Endothelial cell of umbilical vein (primary cell): ENCODE data around the gene TRIM69. TPM values are rescaled to one million over a fixed set of nuclear protein-coding genes. Genes with fewer than 3 reads are reported as not detected.

Experiments
- BruUV-seq: library from RNA; stranded (reverse); fragments of 400-500 nt; replicated peaks from 2 replicates; lab custom pipeline; 2021; lab: Mats Ljungman, UMichigan
- CTCF ChIA-PET: fragments of 300-600, 350-600 bp; sonication (Branson Sonifier 250); formaldehyde crosslinking; loops from one replicate; lab custom pipeline; 2021; ENCODE audit warnings: antibody characterized with exemption, inconsistent platforms; lab: Charles Lee
- POLR2A ChIA-PET: fragments of 300-600, 350-600 bp; sonication (Branson Sonifier 250); formaldehyde crosslinking; loops from one replicate; lab custom pipeline; 2021; ENCODE audit warnings: antibody characterized with exemption, inconsistent platforms; lab: Charles Lee
- DNase-seq: peaks from one replicate; pipeline ENCODE4 v3.0.0-alpha.2; 2011; ENCODE audit warnings: low read depth, low spot score
- FAIRE-seq: peaks from 2 replicates; lab custom pipeline; 2011; peaks lifted over from hg19 to GRCh38; lab: Jason Lieb, UNC
- H2AFZ ChIP-seq: 2 replicates; pipeline ENCODE4 v1.6.0; 2012; ENCODE audit warnings: low read depth, low read length, control low read depth, inconsistent platforms
- H3K27ac ChIP-seq: 2 replicates; pipeline ENCODE4 v1.5.1; 2011; ENCODE audit warnings: low read depth, mild to moderate bottlenecking, control low read depth, low read length, moderate library complexity; ENCODE audit not compliant: insufficient read depth
- H3K27me3 ChIP-seq, 2 experiments: 2 replicates each; pipeline versions ENCODE4 v1.6.0 to v1.6.1; 2011; ENCODE audit warnings: low read length in 2 of 2, mixed read lengths in 1 of 2; ENCODE audit not compliant: control insufficient read depth in 2 of 2, insufficient read depth in 2 of 2
- H3K36me3 ChIP-seq, 2 experiments: 2 replicates in 1 of 2; 3 replicates in 1 of 2; pipeline ENCODE4 v1.5.1; 2011; ENCODE audit warnings: low read length in 2 of 2, mild to moderate bottlenecking in 1 of 2, moderate library complexity in 1 of 2; ENCODE audit not compliant: control insufficient read depth in 2 of 2, insufficient read depth in 2 of 2; ENCODE audit errors: extremely low read depth in 1 of 2
- H3K4me1 ChIP-seq: 3 replicates; pipeline ENCODE4 v1.5.1; 2011; ENCODE audit warnings: mild to moderate bottlenecking, low read length; ENCODE audit not compliant: control insufficient read depth, insufficient read depth; ENCODE audit errors: extremely low read depth
- H3K4me2 ChIP-seq: 2 replicates; pipeline ENCODE4 v1.6.1; 2011; ENCODE audit warnings: low read length, control low read depth, mixed read lengths; ENCODE audit not compliant: insufficient read depth
- H3K4me3 ChIP-seq, 3 experiments: fragments of 200-600 bp in 1 of 3; sonication (generic), shearing (Covaris generic) in 1 of 3; replicated peaks in 1 of 3; 2 replicates each; pipeline ENCODE4 v1.5.1; 2011 to 2016; ENCODE audit warnings: control low read depth in 3 of 3, low read length in 3 of 3, mild to moderate bottlenecking in 2 of 3, inconsistent platforms in 1 of 3, low read depth in 1 of 3, moderate library complexity in 1 of 3; ENCODE audit not compliant: insufficient read depth in 1 of 3
- H3K79me2 ChIP-seq: 2 replicates; pipeline ENCODE4 v1.6.0; 2012; ENCODE audit warnings: low read length, inconsistent platforms; ENCODE audit not compliant: control insufficient read depth, insufficient read depth
- H3K9ac ChIP-seq: replicated peaks from 2 replicates; pipeline ENCODE3; 2011; ENCODE audit warnings: low read length, control low read depth; ENCODE audit not compliant: insufficient read depth; ENCODE audit errors: extremely low read depth
- H3K9me1 ChIP-seq: replicated peaks from 3 replicates; pipeline ENCODE4 v1.6.0; 2011; ENCODE audit warnings: mild to moderate bottlenecking, low read length; ENCODE audit not compliant: control insufficient read depth, insufficient read depth; ENCODE audit errors: extremely low read depth
- H3K9me3 ChIP-seq: replicated peaks from 2 replicates; pipeline ENCODE4 v1.5.1; 2012; ENCODE audit warnings: low read length, inconsistent platforms; ENCODE audit not compliant: control insufficient read depth, insufficient read depth
- H4K20me1 ChIP-seq: replicated peaks from 2 replicates; pipeline ENCODE3; 2011; ENCODE audit warnings: mild to moderate bottlenecking, low read length; ENCODE audit not compliant: control insufficient read depth, insufficient read depth; ENCODE audit errors: extremely low read depth
- CTCF ChIP-seq, 2 donors: IDR thresholded peaks; 1 replicate in 1 of 2; 2 replicates in 1 of 2; pipeline ENCODE4 v1.5.1; 2011; ENCODE audit warnings: low read length in 2 of 2, mild to moderate bottlenecking in 2 of 2, moderate library complexity in 2 of 2, control low read depth in 1 of 2, inconsistent platforms in 1 of 2, low read depth in 1 of 2; ENCODE audit not compliant: insufficient read depth in 1 of 2; ENCODE audit errors: extremely low read depth in 1 of 2
- FOS ChIP-seq: IDR thresholded peaks from 2 replicates; pipeline ENCODE4 v1.6.1; 2011; ENCODE audit warnings: mild to moderate bottlenecking, low read length, moderate library complexity, borderline replicate concordance; ENCODE audit not compliant: insufficient read depth
- GATA2 ChIP-seq: IDR thresholded peaks from 2 replicates; pipeline ENCODE4 v1.7.0; 2011; ENCODE audit warnings: low read depth, mild to moderate bottlenecking, moderate library complexity, mixed read lengths, low read length; ENCODE audit not compliant: insufficient read length, insufficient read depth
- JUN ChIP-seq: IDR thresholded peaks from 2 replicates; pipeline ENCODE4 v1.6.1; 2011; ENCODE audit warnings: borderline replicate concordance, low read depth; ENCODE audit not compliant: insufficient read length, insufficient read depth
- MYC ChIP-seq: IDR thresholded peaks from one replicate; pipeline ENCODE4 v1.6.1; 2011; ENCODE audit warnings: mild to moderate bottlenecking, low read depth, low read length
- POLR2A ChIP-seq: IDR thresholded peaks from 2 replicates; pipeline ENCODE4 v1.6.1; 2012; ENCODE audit warnings: low read depth, mild to moderate bottlenecking, control low read depth, low read length
- POLR2AphosphoS5 ChIP-seq: IDR thresholded peaks from 2 replicates; pipeline ENCODE4 v1.6.1; 2012; ENCODE audit warnings: low read depth, mild to moderate bottlenecking, control low read depth, low read length, moderate library complexity; ENCODE audit not compliant: insufficient read depth
- dilution Hi-C: fragments of 300-500 bp; cut with MboI; formaldehyde crosslinking; loops from one replicate; pipeline ENCODE4 v1.15.0; 2019; ENCODE audit warnings: low sequenced_read_pairs; ENCODE audit not compliant: extremely low pct_ligation_motif_present
- intact Hi-C: fragments of 100-400 bp; cut with micrococcal nuclease; formaldehyde crosslinking; loops from one replicate; pipeline ENCODE4 v1.10.0; 2022
- polyA plus RNA-seq, 4 experiments: library from polyadenylated mRNA; depleted of rRNA in 3 of 4; stranded (reverse) in 3 of 4; unstranded in 1 of 4; fragments of >200 nt; gene quantifications; 2 replicates each; pipeline versions ENCODE4 v1.2.1 to v1.2.3, GENCODE V29; 2011 to 2012; ENCODE audit warnings: missing spikeins in 1 of 4
- total RNA-seq: library from RNA; stranded (reverse); gene quantifications from 2 replicates; pipeline ENCODE4 v1.2.3, GENCODE V29; 2021
- TF ChIP-seq, protein P1 (sequence below): IDR thresholded peaks from 2 replicates; pipeline ENCODE4 v1.6.1; 2011; ENCODE audit not compliant: insufficient read depth, insufficient read length

TRIM69 gene
- total and polyA plus RNA-seq, 2 donors (not counting 3 experiments of a cell fraction or from before 2014, with no cell fraction given) = 4.8 to 13.0 TPM

GRCh38 chr15:44775953-44776352 lies 39.6 kb downstream of the TRIM69 start:
- Histone ChIP-seq H3K4me3 (no peak overlapping the region), H3K9me1 (no peaks in the 10 kb centered on the region), H3K4me1 (peaks cover 12% of the 10 kb centered on the region), H3K9ac (no peak overlapping the region), H3K36me3 (no peaks in the 10 kb centered on the region), H3K79me2 (no peaks in the 10 kb centered on the region), H3K9me3 (no peaks in the 10 kb centered on the region), H2AFZ (no peak overlapping the region), H3K4me2 (no peak overlapping the region), H3K27me3 (no peaks in the 10 kb centered on the region), H3K27ac (no peak overlapping the region), H4K20me1 (no peaks in the 10 kb centered on the region)
- dilution Hi-C loops (no loop called here), intact Hi-C loops (no loop called here)
- no peak for TF ChIP-seq GATA2
- no peak for TF ChIP-seq JUN
- no peak for TF ChIP-seq FOS
- TF ChIP-seq POLR2AphosphoS5 = no peak
- no peak for TF ChIP-seq MYC
- TF ChIP-seq CTCF (IDR thresholded peaks at IDR 0.05; ENCODE audit: extremely low read depth in 1 of 2, insufficient read depth in 1 of 2, low read depth in 1 of 2, low read length in 2 of 2) = no peak
- no peak for TF ChIP-seq POLR2A
- TF ChIP-seq, protein P1, sequence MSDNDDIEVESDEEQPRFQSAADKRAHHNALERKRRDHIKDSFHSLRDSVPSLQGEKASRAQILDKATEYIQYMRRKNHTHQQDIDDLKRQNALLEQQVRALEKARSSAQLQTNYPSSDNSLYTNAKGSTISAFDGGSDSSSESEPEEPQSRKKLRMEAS = no peak
- ChIA-PET CTCF (interaction anchor here (0.8 kb wide), 2 partner anchors 10 to 39 kb away, joined by 3 to 4 read pairs; partner anchors contain the start of gene TRIM69), POLR2A (interaction anchor here (0.7 kb wide), 1 partner anchor 239 kb away, joined by 4 read pairs; the partner anchor contains the start of gene EIF3J)
- DNase-seq (no peak), FAIRE-seq (no peak)
- BruUV-seq = no TSS peak
